ENCODE results near the gene MILR1.

MILR1 gene

GRCh38 chr17:64503821-64504768, 55.2 kb downstream of the MILR1 start:
- DNase-seq, result no peak

GRCh38 chr17:64504769-64505339, 55.9 kb downstream of the MILR1 start:
- no peak for DNase-seq

- peak; percentile 84 to 85 for DNase-seq
These were observed 56.7 kb downstream of the MILR1 start for GRCh38 chr17:64505340-64506200.

- DNase-seq, result peak; percentile 98
These were observed 57.3 kb downstream of the MILR1 start, which contains the start of gene DDX5 for GRCh38 chr17:64506201-64506575. Gene DDX5, minus strand, starts transcription at chr17:64506289. Its CDS starts 170 bp downstream, at chr17:64506119.

GRCh38 chr17:64506576-64507412, 57.9 kb downstream of the MILR1 start, which contains the start of gene CEP95:
Gene CEP95, plus strand, starts transcription at chr17:64506977. Its CDS starts 121 bp downstream, at chr17:64507098.
- DNase-seq, result peak; percentile 96

- DNase-seq, result peak; percentile 30 to 31
These were observed 58.5 kb downstream of the MILR1 start for GRCh38 chr17:64507413-64507782.

- DNase-seq, result no peak
These were observed 59.8 kb downstream of the MILR1 start for GRCh38 chr17:64508683-64509082.

- no peak for DNase-seq
These were observed 60.3 kb downstream of the MILR1 start for GRCh38 chr17:64509179-64509578.

GRCh38 chr17:64515419-64515818, 66.5 kb downstream of the MILR1 start:
- no peak for DNase-seq

GRCh38 chr17:64515829-64516228, 66.9 kb downstream of the MILR1 start:
- no peak for DNase-seq

Measured in stimulated activated CD4-positive, alpha-beta T cell treated with anti-CD3 and anti-CD28 coated beads, Interleukin-2, amount 100 ng/mL, for 24 hours (primary cell).